Ammon's horn (tissue), 1 donor: ENCODE results near the gene SF1.

Experiments
- DNase-seq: peaks from one replicate; pipeline ENCODE4 v3.0.0-alpha.2; 2016; ENCODE audit warnings: low spot score

The SF1 gene

GRCh38 chr11:64723907-64724862, 54.2 kb downstream of the SF1 start:
- DNase-seq, result no peak

GRCh38 chr11:64723117-64723906, 55.0 kb downstream of the SF1 start, which contains the start of gene NRXN2:
NRXN2 (minus strand) TSS chr11:64723197; CDS start chr11:64713699, 9,498 bp downstream.
- DNase-seq, result peak; percentile 99

GRCh38 chr11:64722141-64723065, 55.9 kb downstream of the SF1 start:
- no peak for DNase-seq

DNA sequence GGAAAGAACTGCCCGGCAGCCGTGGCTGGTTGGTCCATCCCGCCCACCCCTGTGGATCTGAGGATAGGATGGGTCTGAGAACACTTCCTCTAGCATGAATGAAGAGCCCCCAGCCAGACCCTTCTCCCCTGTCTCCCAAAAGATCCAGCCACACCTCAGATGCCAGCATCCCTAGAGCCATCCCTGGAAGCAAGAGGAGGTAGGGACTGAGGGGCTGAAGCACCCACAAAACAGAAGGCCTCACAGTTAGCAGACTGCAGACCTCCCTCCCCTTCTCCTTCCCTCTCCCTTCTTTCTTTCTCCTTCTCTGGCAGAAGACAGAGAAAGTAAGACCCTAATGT, 57.0 kb downstream of the SF1 start:
- DNase-seq, result no peak

GRCh38 chr11:64720640-64721358, 57.5 kb downstream of the SF1 start:
- DNase-seq, result no peak

GRCh38 chr11:64720167-64720566, 58.2 kb downstream of the SF1 start:
- no peak for DNase-seq

- no peak for DNase-seq
Observed at GRCh38 chr11:64719406-64719805, 58.9 kb downstream of the SF1 start.

GRCh38 chr11:64718780-64719124, 59.6 kb downstream of the SF1 start:
- no peak for DNase-seq

GRCh38 chr11:64718084-64718779, 60.1 kb downstream of the SF1 start:
- DNase-seq, result no peak

- DNase-seq, result no peak
Observed at GRCh38 chr11:64717268-64717578, 61.1 kb downstream of the SF1 start.

DNA sequence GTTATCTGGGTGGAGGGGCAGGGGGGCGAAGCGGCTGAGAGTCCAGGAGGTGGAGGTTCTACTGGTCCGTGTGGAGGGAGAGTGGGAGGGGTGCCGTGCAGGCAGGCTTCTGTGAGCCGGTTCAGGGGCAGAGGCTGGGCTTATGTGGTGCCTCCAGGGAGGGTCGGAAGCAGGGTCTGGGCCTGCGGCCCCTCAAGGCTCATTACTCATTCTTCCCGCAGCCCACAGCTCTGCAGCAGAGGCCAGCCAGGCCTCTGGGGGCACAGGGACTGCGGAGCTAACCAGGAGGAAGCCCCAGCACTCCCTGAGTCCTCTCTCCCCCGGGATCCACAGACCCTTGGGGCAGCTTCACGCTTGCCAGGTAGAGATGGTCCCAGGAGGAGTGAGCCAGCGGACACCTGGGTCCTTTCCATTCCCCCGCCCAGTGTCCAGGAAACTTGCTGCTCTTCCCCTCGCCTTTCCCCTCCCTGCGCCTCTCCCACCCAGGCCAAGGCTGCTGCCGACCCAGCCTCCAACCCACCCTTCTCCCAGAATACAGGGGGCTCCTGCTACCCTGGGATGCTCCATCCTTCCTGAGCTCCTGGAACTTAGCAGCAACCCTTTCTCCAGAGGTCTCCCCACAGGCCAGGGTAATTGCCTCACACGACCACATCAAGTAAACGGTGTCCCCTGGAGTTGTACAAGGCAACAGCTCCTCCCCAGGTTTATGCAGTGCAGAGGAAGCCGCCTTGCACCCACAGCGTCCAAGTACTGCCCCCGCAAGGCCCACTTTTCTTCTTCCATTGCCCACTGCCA, 61.7 kb downstream of the SF1 start:
- no peak for DNase-seq

DNA sequence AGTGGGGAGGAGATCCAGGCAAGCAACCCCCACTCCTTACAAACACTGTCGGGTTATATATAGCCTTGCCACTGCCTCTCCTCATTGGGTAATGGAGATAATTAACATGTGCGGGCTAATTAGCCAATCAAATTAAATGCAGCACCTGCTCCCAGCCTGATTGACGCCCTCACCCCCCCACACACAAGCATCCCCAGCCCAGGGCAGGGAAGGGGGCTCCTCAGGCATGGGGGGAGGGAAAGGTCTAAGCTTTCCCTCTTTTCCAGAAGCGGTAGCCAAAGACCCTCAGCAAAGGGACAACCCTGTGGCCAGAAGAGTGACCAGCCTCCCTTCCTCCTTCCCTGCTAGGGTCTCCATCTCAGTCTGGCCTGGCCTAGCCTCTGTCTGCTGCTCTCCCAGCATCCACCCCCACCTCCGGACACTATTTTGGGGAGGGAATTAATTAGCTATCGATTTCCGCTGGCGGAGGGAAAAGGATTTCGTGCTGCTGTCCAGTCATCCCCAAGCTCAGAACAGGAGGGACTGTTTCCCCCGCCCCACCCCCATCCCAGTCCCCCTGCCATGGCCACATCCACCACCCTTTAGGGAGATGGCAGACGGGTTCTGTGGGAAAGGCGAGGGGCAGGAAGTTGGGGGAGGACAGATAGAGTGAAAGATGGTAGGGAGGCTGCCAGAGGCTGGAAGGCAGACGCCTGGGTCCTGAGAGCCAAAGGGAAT, 62.4 kb downstream of the SF1 start:
- DNase-seq, result no peak

DNA sequence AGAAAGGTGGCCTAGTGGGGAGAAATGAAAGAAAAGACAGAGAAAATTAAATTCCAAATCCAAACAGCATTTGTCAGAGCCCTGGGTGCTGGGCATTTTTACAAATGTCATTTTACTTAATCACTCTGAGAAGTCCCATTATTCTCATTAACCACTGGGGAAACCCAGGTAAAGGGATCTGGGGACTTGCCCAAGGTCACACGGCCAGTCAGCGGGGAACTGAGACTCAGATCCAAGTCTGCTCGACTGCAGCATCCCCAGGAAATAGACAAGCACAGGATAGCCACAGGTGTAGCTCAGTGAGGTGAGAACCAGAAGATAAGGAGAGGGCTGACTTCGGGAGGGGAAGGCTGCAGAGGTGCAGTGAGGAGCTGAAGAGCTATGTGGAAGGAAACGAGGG, 63.2 kb downstream of the SF1 start:
- no peak for DNase-seq

DNA sequence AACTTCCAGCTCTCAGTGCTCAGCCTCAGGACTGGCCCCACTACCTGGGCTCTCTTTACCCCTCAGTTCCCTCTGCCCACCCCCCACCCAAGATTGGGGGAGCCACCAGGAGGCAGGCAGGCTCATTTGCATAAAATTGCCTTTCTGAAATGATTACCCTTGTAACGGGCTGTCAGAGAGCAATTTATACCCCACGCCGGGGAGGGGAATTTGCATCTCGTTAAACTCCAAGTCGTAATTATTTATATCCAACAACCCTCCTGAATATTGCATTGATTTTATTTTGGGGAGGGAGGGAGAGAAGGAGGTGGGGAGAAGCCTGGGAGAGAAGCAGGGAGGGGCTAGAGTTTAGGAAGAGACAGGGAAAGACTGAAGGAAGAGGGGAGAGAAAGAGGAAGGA, 63.7 kb downstream of the SF1 start:
- DNase-seq, result no peak
